ENCODE measurements around the gene MUC5AC.
"Not testable (repeated sequence)": the region's sequence is repeated elsewhere in the genome, so short reads cannot be mapped to it uniquely, and the experiment has no call there.

The MUC5AC gene

DNA sequence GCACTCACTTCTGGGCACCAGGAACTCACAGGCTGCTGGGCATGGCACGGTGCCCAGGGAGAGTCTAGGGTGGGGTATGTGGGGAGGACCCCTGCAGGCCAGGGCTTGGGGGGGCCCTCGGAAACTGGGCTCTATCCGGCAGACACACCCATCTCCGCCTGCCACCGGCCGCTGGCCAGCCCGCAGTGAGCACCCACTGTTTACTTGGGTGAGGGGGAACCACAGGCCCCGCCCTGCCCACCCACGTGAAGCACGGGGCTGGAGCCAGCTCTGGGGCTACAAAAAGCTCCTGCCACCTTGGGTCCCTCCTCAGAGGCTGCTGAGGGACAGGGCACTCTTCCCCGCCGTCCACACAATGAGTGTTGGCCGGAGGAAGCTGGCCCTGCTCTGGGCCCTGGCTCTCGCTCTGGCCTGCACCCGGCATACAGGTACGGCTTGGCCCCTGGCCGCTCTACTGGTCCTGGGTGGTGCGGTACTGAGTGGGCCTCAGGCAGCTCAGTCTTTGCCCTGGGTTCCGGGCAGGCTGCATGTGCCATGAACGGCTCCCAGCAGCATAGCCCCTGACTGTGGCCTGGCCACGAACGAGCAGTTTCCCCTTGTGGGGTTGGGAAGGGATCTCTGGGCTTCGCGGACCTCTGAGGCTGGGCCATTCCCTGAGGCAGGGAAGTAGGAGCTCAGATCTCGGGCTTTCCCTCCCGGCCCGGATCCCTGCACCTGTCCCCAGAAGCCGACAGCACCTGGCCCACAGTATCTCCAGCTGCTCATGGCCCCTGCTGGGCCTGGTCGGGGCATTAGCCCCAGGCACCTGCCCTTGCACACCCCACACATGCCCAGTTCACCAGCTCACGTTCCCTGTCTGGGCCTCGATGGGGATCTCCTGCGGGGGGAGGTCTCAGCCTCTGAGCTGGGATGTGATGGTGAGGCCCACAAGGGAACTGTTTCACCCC, at the start of gene MUC5AC:
MUC5AC (plus strand) TSS at position 309 of the 947 bp plus-strand sequence; CDS start at position 356, 47 bp downstream.
- no peak for DNase-seq
- in situ Hi-C loops (cut with HindIII; ENCODE audit: low pct_ligation_motif_present, low pct_unique_long_range_greater_than_20kb, low sequenced_read_pairs), result no loop called here

- in situ Hi-C loops (cut with HindIII; ENCODE audit: low pct_ligation_motif_present, low pct_unique_long_range_greater_than_20kb, low sequenced_read_pairs), result no loop called here
- no peak for DNase-seq
Measured at GRCh38 chr11:1108246-1108900, 49.4 kb upstream of the MUC5AC start.

- in situ Hi-C loops (cut with HindIII; ENCODE audit: low pct_ligation_motif_present, low pct_unique_long_range_greater_than_20kb, low sequenced_read_pairs), result no loop called here
- DNase-seq, result no peak
Measured at GRCh38 chr11:1109101-1109917, 48.4 kb upstream of the MUC5AC start.

DNA sequence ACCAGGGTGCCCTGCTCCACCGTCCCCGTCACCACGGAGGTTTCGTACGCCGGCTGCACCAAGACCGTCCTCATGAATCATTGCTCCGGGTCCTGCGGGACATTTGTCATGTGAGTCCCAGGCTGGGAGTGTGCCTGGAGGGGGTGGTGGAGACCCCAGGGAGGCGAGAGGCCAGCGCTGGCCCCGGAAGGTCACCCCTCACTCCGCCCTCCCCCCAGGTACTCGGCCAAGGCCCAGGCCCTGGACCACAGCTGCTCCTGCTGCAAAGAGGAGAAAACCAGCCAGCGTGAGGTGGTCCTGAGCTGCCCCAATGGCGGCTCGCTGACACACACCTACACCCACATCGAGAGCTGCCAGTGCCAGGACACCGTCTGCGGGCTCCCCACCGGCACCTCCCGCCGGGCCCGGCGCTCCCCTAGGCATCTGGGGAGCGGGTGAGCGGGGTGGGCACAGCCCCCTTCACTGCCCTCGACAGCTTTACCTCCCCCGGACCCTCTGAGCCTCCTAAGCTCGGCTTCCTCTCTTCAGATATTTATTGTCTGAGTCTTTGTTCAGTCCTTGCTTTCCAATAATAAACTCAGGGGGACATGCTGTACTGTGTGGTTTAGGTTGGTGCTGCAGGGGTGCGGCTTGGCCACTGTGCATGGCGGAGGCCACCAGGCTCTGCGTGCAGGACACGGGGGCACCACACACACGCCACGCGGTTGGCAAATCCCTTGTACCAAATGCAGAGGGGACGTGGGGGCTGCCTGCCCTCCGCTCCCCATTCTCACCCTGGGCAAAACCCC, 47.6 kb upstream of the MUC5AC start:
- in situ Hi-C loops (cut with HindIII; ENCODE audit: low pct_ligation_motif_present, low pct_unique_long_range_greater_than_20kb, low sequenced_read_pairs), result no loop called here
- DNase-seq, result no peak

DNA sequence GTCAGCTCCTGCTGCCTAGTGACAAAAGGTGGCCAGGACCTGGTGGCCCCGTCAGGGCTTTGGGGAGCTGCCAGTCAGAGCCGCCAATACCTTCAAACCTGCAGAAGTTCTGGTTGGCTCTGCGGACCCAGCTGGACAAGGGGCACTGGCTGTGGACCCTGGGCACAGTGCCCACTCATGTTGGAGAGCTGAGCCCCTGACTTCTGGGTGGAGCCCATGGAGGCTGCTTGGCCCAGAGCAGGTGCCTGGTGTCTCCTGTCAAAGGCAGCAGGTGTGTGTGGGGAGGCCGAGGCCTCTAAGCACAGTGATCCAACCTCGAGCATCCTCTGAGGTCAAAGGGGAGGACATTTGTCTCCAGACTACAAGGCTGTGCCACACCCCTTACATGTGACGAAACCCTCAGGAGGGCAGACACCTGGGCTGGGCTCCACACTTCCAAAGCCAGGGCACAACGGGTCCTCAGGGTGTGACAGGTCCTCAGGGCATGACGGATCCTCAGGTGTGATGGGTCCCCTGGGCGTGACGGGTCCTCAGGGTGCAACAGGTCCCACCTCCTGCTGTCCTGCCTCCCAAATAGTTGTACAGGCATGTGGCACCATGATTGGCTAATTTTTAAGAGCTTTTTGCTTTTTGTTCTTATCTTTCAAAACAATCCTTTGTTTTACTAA, 46.1 kb upstream of the MUC5AC start:
- in situ Hi-C loops (cut with HindIII; ENCODE audit: low pct_ligation_motif_present, low pct_unique_long_range_greater_than_20kb, low sequenced_read_pairs), result no loop called here
- no peak for DNase-seq

- DNase-seq, result no peak
- in situ Hi-C loops (cut with HindIII; ENCODE audit: low pct_ligation_motif_present, low pct_unique_long_range_greater_than_20kb, low sequenced_read_pairs), result no loop called here
Measured at GRCh38 chr11:1112351-1113191, 45.2 kb upstream of the MUC5AC start.

- no peak for DNase-seq
- in situ Hi-C loops (cut with HindIII; ENCODE audit: low pct_ligation_motif_present, low pct_unique_long_range_greater_than_20kb, low sequenced_read_pairs), result no loop called here
Measured at GRCh38 chr11:1113405-1114201, 44.1 kb upstream of the MUC5AC start.

DNA sequence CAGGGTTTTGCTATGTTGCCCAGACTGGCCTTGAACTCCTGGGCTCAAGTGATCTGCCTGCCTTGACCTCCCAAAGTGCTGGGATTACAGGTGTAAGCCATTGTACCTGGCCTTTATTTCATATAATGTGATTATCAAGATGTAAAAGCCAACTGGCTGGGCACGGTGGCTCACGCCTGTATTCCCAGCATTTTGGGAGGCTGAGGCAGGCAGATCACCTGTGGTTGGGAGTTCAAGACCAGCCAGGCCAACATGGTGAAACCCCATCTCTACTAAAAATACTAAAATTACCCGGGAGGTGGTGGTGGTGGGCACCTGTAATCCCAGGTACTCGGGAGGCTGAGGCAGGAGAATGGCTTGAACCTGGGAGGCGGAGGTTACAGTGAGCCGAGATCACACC, 42.5 kb upstream of the MUC5AC start:
- DNase-seq; in situ Hi-C loops (cut with HindIII; ENCODE audit: low pct_ligation_motif_present, low pct_unique_long_range_greater_than_20kb, low sequenced_read_pairs): not testable (repeated sequence)

DNA sequence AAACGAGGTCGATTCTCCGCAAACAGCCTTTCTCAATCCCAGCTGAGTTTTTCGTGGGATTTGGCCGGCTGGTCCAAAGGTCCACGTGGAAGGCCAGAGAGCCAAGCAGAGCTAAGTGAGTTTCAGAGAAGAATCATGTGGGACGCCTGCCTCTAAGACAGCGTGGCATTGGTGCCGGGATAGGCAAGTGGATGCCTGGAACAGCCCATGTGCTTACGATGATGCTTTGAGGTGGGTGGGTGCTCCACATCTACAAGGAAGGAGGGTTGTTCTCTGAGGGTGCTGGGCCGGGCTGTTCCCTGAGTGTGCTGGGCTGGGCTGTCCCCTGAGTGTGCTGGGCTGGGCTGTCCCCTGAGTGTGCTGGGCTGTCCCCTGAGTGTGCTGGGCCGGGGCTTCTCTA, 41.6 kb upstream of the MUC5AC start:
- in situ Hi-C loops (cut with HindIII; ENCODE audit: low pct_ligation_motif_present, low pct_unique_long_range_greater_than_20kb, low sequenced_read_pairs), result no loop called here
- no peak for DNase-seq

DNA sequence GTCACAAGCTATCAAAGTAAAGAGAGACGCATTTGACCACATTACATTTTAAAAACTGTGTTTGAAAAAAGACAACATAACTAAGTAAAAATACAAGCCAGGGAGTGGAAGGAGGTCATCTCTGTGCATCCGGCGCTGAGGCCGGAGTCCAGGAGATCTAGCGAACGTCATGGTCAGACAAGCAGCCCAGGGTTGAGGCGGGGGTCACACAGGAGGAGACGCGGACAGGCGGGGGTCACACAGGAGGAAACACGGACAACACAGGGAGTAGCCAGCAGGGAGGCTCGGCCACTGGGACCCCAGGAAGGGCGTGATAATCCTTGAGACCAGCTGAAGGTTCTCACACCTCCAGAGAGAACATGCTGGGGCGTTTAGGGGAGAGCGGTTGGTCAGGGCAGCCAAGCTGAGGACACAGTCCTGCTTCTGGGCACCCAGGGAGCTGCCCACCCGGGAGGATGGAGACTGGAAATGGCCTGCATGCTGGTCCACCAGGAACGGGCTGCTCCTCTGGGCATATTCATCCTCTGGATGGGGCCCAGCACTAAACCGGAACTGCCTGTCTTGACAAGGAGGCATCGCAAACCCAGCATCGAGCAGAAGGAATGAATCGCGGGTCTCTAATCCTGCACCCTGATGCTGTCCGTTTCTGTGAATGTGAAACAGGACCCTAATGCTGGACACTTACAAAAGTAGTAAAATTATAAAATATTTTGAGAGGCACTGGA, 40.9 kb upstream of the MUC5AC start:
- no peak for DNase-seq
- in situ Hi-C loops (cut with HindIII; ENCODE audit: low pct_ligation_motif_present, low pct_unique_long_range_greater_than_20kb, low sequenced_read_pairs), result no loop called here

DNA sequence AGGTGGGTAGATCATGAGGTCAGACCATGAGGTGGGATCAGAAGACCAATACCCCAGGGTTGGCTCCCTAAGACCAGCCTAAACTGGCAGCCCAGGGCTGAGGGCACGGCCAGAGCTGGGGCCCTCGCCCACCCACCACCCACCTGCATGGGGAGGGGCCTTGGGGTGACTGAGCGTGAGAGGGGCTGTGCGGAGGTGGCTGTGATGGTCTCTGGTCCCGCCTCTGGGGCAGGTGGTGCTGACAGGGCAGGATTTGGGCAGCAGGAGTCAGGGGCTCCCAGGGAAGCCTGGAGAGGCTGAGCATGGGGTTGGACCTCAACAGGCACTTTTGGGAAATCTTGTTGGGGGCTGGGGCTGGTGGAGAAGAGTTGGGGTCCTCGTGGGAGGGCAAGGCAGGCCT, 39.8 kb upstream of the MUC5AC start:
- in situ Hi-C loops (cut with HindIII; ENCODE audit: low pct_ligation_motif_present, low pct_unique_long_range_greater_than_20kb, low sequenced_read_pairs), result no loop called here
- no peak for DNase-seq

GRCh38 chr11:1118755-1119603, 38.8 kb upstream of the MUC5AC start:
- no peak for DNase-seq
- in situ Hi-C loops (cut with HindIII; ENCODE audit: low pct_ligation_motif_present, low pct_unique_long_range_greater_than_20kb, low sequenced_read_pairs), result no loop called here

- in situ Hi-C loops (cut with HindIII; ENCODE audit: low pct_ligation_motif_present, low pct_unique_long_range_greater_than_20kb, low sequenced_read_pairs), result no loop called here
- DNase-seq, result no peak
Measured at GRCh38 chr11:1119604-1120146, 38.1 kb upstream of the MUC5AC start.

GRCh38 chr11:1120532-1121330, 37.0 kb upstream of the MUC5AC start:
- in situ Hi-C loops (cut with HindIII; ENCODE audit: low pct_ligation_motif_present, low pct_unique_long_range_greater_than_20kb, low sequenced_read_pairs), result no loop called here
- DNase-seq, result no peak
